RWPE1 (cell line): ENCODE measurements around the gene SLC38A6.

Source experiments
- CTCF ChIA-PET: fragments of 350-600 bp; sonication (Branson Sonifier 250); formaldehyde crosslinking; extraction: SDS; loops from one replicate; lab custom pipeline; 2021; lab: Yijun Ruan, JAX
- POLR2A ChIA-PET: fragments of 400-600 bp; formaldehyde crosslinking; extraction: SDS; loops from one replicate; lab custom pipeline; 2020; ENCODE audit warnings: antibody characterized with exemption; ENCODE audit not compliant: low non-redundant PET; lab: Yijun Ruan, JAX
- DNase-seq: peaks from one replicate; pipeline ENCODE4 v3.0.0; 2012; ENCODE audit warnings: low spot score
- H3K27ac ChIP-seq: fragments of 450-650 bp; 2 replicates; pipeline ENCODE4 v1.5.1; 2017
- TF ChIP-seq, protein P1 (sequence below): fragments of 450-650 bp; conservative IDR thresholded peaks from 2 replicates; pipeline ENCODE4 v1.5.1; 2017; ENCODE audit warnings: low read depth, mild to moderate bottlenecking

The SLC38A6 gene

DNA sequence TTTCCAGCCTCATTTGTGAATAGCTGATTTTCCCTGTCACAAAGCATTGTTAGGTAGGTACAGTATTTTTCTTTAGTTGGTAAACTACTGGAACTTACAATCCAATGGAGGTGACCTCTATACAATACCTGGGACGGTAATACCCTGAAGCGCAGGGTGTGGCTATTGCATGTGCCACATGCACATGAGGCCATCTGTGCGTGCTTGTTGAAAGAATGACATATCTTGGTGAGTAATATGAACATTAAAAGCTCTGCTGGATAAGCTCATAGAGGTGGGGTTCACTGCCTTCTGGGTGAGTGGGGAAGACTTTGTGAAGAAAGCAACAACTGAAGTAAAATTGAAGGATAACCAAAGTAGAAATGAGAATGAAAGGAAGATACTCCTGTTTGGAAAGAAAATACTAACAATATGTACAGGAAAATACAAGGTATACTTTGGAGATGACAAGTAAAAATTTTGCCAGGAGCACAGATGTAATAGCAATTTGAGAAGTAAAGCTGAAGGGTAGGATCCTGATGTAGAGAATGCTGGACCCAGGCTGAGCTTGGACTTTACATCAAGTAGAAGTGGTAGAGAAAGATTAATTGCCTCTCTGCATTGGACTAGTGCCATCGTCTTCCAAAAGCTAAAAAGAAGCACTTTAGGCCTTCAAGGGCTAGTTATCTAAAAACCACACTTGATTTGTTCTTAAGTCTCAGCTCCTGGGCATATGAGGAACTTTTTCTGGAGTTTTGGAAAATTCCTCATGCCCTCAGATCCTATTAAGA, 97.1 kb downstream of the SLC38A6 start:
- POLR2A ChIA-PET, result no interaction called here
- no peak overlapping the region for H3K27ac ChIP-seq
- CTCF ChIA-PET, result interaction anchor here (0.6 kb wide), 1 partner anchor 272 kb away, joined by 5 read pairs; no protein-coding TSS in a partner anchor
- TF ChIP-seq, protein P1, sequence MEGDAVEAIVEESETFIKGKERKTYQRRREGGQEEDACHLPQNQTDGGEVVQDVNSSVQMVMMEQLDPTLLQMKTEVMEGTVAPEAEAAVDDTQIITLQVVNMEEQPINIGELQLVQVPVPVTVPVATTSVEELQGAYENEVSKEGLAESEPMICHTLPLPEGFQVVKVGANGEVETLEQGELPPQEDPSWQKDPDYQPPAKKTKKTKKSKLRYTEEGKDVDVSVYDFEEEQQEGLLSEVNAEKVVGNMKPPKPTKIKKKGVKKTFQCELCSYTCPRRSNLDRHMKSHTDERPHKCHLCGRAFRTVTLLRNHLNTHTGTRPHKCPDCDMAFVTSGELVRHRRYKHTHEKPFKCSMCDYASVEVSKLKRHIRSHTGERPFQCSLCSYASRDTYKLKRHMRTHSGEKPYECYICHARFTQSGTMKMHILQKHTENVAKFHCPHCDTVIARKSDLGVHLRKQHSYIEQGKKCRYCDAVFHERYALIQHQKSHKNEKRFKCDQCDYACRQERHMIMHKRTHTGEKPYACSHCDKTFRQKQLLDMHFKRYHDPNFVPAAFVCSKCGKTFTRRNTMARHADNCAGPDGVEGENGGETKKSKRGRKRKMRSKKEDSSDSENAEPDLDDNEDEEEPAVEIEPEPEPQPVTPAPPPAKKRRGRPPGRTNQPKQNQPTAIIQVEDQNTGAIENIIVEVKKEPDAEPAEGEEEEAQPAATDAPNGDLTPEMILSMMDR, result no peak
- DNase-seq, result peak; percentile 42

DNA sequence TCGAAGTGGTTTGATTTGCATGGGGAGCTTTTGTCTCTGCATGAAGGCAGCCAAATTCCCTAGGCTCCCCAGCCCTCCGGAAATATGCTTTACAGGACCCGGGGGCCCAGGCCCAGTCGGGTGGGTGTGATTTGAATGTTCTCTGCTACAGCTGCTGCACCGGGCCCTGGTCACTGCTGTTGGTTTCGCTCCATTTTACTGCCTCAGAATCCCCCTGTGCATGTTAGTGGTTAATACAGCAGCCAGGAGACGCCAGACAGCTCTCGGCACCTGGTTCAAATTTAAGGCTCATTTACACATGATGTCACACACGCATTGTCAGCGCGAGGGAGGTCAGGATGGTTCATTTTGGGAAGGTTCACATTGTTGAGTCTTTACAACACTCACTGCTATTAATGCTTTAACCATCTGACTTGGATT, 99.6 kb downstream of the SLC38A6 start:
- TF ChIP-seq, protein P1, result no peak
- POLR2A ChIA-PET, result no interaction called here
- H3K27ac ChIP-seq, result no peak overlapping the region
- DNase-seq, result no peak
- CTCF ChIA-PET, result no interaction called here

DNA sequence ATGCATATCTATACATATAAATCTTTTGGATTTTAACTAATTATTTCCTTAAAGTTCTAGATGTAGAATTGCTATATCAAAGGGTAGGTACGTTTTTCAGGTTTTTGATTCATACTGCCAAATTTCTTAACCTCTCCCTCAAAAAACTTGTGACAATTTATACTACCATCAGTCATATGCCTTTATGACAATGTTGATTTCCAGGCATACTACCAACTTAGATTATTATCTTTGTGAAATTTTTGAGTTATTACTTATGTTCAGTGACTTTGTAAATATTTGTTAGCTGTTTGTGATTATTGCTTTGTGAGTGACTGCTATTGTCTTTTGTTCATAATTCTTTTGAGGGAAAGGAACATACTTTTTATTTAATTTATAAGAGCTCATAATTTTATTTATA, 107.0 kb downstream of the SLC38A6 start:
- TF ChIP-seq, protein P1, result no peak
- ChIA-PET CTCF (interaction anchor here (0.5 to 1.7 kb wide), 3 partner anchors 23 to 181 kb away, joined by 4 to 6 read pairs (median 5); no protein-coding TSS in a partner anchor), POLR2A (no interaction called here)
- no peak overlapping the region for H3K27ac ChIP-seq
- no peak for DNase-seq

DNA sequence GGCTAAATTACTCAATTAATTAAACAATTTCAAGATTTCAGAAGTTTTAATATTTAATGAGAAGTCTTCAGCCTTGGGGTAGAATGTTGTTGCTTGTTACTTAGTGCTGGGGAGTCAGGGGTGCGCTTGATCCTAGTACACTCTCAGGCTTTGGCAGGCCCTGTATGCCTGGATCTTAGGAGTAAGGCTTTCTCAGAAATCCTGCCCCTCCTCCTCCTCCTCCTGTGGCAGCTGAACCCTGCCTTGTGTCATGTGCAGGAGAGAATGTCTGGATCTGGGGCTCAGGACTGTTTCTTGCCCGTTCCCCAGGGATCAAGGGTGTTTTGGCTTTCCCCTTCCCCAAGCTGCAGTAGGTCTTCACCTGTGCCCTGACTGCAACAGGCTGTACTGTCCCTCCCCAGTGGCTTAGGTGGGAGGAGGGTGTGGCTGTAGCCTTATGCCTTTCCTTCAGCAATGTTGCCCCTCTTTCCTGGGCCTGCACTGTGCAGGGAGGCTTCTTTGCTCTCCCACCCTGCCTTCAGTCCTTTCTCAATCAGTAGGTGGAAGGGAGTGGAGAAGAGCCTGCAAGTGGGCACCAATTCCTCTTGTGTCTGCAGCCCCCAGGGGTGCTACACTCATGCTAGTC, 108.2 kb downstream of the SLC38A6 start:
- H3K27ac ChIP-seq, result no peak overlapping the region
- POLR2A ChIA-PET, result no interaction called here
- CTCF ChIA-PET, result interaction anchor here (1.7 kb wide), 1 partner anchor 56 kb away, joined by 5 read pairs; no protein-coding TSS in a partner anchor
- TF ChIP-seq, protein P1, result no peak
- DNase-seq, result no peak

DNA sequence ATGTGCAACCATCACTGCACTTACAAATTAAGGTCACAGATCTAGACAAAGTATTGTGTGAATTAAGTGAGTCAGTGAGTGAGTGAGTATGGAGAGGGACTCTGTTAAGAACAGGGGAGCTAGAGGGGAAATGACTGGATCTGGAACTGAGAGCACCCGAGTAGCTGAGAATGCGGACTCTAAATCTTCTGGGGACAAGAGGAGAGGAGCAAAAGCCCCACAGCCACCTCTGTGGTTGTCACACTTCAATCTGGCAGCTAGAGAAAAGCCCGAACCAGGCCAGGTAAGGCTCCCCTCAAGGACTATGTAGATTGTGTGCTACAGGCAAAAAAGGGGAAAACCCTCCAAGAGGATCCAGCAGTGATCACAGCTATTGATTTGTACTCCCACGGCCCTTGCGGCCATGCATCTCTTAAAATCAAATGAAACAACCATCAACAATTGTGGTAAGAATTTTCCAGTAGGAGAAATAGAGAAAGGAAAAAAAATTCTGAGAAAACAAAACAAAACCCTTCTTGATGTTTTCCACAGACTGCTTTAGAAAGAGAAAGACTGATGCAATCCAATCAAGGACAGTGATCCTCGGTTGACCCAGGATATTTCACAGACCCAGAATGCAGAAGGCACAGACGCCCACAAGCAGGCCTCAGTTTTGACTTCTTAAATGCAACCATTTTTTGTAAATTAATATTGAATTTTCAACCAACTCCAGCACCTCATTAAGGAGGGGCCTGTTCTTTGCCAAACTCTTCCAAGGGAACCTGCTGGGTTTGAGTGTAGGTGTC, 109.6 kb downstream of the SLC38A6 start:
- TF ChIP-seq, protein P1, result no peak
- no peak for DNase-seq
- POLR2A ChIA-PET, result no interaction called here
- CTCF ChIA-PET, result interaction anchor here (0.7 kb wide), 1 partner anchor 1141 kb away, joined by 5 read pairs; no protein-coding TSS in a partner anchor
- no peak overlapping the region for H3K27ac ChIP-seq
